Measurements from ENCODE around the gene TRPC4AP. TPM values are rescaled to one million over a fixed set of nuclear protein-coding genes. Genes with fewer than 3 reads are reported as not detected.

Gene TRPC4AP
- total RNA-seq, 1 donor from 2014 or later, result 35.3 TPM

GRCh38 chr20:34996243-34997028 lies 96.2 kb downstream of the TRPC4AP start:
- ATAC-seq (no peak), DNase-seq (ENCODE audit: missing footprints) (peak; percentile 52)
- intact Hi-C loops (cut with DNase I), result no loop called here

- intact Hi-C loops (cut with DNase I), result no loop called here
- DNase-seq (ENCODE audit: missing footprints) (peak; percentile 70), ATAC-seq (no peak)
These were observed 96.9 kb downstream of the TRPC4AP start for GRCh38 chr20:34995696-34996095.

- intact Hi-C loops (cut with DNase I), result no loop called here
- DNase-seq (ENCODE audit: missing footprints) (peak; percentile 52), ATAC-seq (no peak)
These were observed 97.4 kb downstream of the TRPC4AP start for GRCh38 chr20:34995192-34995591.

- DNase-seq (ENCODE audit: missing footprints), result peak; percentile 4
- no peak for ATAC-seq
- intact Hi-C loops (cut with DNase I), result no loop called here
These were observed 98.0 kb downstream of the TRPC4AP start for GRCh38 chr20:34994509-34995131.

- intact Hi-C loops (cut with DNase I), result no loop called here
- DNase-seq (ENCODE audit: missing footprints) (peak; percentile 35), ATAC-seq (no peak)
These were observed 98.6 kb downstream of the TRPC4AP start for GRCh38 chr20:34993941-34994508.

- DNase-seq (ENCODE audit: missing footprints) (peak; percentile 63), ATAC-seq (no peak)
- intact Hi-C loops (cut with DNase I), result no loop called here
These were observed 99.7 kb downstream of the TRPC4AP start for GRCh38 chr20:34992751-34993417.

GRCh38 chr20:34990661-34991214 lies 101.9 kb downstream of the TRPC4AP start:
- intact Hi-C loops (cut with DNase I), result no loop called here
- ATAC-seq (no peak), DNase-seq (ENCODE audit: missing footprints) (no peak)

GRCh38 chr20:34990231-34990630 lies 102.4 kb downstream of the TRPC4AP start:
- intact Hi-C loops (cut with DNase I), result no loop called here

GRCh38 chr20:34989670-34990069 lies 102.9 kb downstream of the TRPC4AP start:
- intact Hi-C loops (cut with DNase I), result no loop called here
- DNase-seq (ENCODE audit: missing footprints) (peak; percentile 59), ATAC-seq (no peak)

More at GRCh38 chr20:34990231-34990630, 102.4 kb downstream of the TRPC4AP start:
- ATAC-seq, result no peak
- no peak for DNase-seq (ENCODE audit: missing footprints)

GRCh38 chr20:34989118-34989517 lies 103.5 kb downstream of the TRPC4AP start:
- DNase-seq (ENCODE audit: missing footprints) (no peak), ATAC-seq (no peak)
- intact Hi-C loops (cut with DNase I), result no loop called here

GRCh38 chr20:34988191-34988540 lies 104.4 kb downstream of the TRPC4AP start:
- ATAC-seq, result no peak
- intact Hi-C loops (cut with DNase I), result no loop called here
- DNase-seq (ENCODE audit: missing footprints), result peak; percentile 59

GRCh38 chr20:34987288-34988190 lies 105.1 kb downstream of the TRPC4AP start:
- peak; percentile 28 for DNase-seq (ENCODE audit: missing footprints)
- ATAC-seq, result peak; percentile 17
- intact Hi-C loops (cut with DNase I), result no loop called here

- DNase-seq (ENCODE audit: missing footprints) (peak; percentile 50), ATAC-seq (peak; percentile 4)
- intact Hi-C loops (cut with DNase I), result no loop called here
These were observed 106.0 kb downstream of the TRPC4AP start for GRCh38 chr20:34986311-34987287.

- ATAC-seq, result no peak
- peak; percentile 33 for DNase-seq (ENCODE audit: missing footprints)
- intact Hi-C loops (cut with DNase I), result no loop called here
These were observed 106.9 kb downstream of the TRPC4AP start for GRCh38 chr20:34985461-34986310.

GRCh38 chr20:34984756-34985261 lies 107.8 kb downstream of the TRPC4AP start:
- intact Hi-C loops (cut with DNase I), result no loop called here
- no peak for DNase-seq (ENCODE audit: missing footprints)
- peak; percentile 13 for ATAC-seq

Measured in Right ventricle myocardium inferior (tissue), 1 donor.